Islet precursor cell (in vitro differentiated cells): Measurements from ENCODE around the gene PCBP3.

Experiments used
- DNase-seq: peaks from one replicate; pipeline ENCODE4 v3.0.0-alpha.2; 2018

The PCBP3 gene

DNA sequence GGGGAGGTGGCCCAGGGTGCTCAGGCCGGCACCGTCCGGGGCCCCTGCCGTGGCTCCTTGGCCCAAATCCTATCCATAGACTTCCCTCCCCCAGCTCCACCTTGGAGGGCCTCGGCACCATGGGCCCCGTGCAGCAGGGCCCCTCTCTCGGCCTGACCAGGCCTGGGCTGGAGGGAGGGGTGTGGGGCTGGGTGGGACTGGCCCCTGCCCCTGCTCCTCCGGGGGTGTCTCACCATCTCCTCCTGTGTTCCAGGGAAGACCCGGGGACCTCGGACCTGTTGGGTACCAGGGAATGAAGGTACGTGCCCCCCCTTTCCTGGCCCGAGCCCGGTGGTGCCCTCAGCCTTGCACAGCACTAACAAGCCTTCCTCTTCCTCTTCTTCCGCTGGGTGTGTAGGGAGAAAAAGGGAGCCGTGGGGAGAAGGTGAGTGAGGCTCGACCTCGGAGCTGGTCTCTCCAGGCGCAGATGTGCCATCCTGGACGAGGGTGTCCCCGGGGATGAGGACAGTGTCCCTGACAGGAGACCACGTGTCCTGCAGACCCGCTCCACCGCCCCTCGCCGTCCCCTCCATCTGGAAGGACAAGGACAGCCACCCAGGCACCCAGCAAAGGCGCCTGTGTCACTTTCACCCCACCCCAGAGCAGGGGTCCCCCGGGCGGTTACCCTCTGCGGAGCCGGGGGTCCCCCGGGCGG, 346.0 kb downstream of the PCBP3 start:
- no peak for DNase-seq

DNA sequence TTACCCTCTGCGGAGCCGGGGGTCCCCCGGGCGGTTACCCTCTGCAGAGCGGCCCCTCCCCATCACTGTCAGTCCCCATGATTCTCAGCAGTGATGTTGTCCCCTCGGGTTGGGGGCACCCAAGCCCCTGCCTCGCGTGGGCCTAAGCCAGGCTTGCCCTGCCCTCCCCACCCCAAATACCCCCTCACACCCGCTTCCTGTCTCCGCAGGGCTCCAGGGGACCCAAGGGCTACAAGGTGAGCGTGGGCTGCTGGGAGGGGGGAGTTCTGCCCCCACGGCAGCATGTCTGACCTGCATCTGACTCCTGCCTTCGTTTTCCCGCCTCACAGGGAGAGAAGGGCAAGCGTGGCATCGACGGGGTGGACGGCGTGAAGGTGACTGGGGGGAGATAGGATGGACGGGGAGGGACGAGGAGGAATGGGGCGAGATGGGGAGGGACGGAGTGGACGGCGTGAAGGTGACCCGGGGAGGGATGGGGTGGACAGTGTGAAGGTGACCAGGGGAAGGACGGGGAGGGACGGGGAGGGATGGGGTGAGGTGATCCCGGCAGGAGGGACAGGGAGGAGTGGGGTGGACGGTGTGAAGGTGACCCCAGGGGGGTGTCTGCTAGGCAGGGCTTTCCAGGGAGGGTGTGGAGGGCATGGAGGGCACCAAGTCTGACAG, 346.7 kb downstream of the PCBP3 start:
- DNase-seq, result no peak

DNA sequence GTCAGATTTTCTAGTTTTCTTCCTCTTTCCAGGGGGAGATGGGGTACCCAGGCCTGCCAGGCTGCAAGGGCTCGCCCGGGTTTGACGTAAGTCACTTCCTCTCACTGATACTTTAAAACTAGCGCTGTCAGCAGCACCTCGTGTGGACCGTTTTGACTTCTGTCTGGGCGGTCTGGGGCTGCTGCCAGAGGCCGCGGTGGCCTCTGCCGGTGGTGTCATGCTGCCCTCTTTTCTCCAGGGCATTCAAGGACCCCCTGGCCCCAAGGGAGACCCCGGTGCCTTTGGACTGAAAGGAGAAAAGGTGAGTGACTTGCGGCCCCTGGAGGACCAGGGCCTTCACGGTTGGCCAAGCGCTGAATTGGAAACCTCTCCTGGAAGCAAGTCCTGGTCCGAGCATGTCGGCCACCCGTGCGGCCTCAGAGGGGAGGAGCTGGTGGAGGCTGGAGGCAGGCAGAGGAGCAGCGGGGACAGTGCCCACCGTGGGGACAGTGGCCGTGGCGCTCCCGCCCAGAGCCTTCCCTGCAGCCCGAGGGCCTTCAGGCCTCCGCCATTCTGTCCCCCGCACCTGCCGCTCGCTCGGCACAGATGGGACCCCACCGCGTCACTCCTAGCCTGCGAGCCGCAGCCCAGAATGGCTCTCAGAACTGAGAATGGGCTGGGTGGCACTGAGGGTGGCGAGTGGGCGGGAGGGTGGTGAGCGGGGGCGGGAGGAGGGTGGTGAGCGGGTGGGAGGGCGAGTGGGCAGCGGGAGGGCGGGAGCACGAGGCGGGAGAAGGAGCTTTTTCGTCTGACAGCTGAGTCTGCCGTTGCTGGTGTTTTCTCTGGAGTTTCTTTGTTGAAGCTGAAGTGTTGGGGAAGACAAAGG, 347.4 kb downstream of the PCBP3 start:
- peak; percentile 49 for DNase-seq

DNA sequence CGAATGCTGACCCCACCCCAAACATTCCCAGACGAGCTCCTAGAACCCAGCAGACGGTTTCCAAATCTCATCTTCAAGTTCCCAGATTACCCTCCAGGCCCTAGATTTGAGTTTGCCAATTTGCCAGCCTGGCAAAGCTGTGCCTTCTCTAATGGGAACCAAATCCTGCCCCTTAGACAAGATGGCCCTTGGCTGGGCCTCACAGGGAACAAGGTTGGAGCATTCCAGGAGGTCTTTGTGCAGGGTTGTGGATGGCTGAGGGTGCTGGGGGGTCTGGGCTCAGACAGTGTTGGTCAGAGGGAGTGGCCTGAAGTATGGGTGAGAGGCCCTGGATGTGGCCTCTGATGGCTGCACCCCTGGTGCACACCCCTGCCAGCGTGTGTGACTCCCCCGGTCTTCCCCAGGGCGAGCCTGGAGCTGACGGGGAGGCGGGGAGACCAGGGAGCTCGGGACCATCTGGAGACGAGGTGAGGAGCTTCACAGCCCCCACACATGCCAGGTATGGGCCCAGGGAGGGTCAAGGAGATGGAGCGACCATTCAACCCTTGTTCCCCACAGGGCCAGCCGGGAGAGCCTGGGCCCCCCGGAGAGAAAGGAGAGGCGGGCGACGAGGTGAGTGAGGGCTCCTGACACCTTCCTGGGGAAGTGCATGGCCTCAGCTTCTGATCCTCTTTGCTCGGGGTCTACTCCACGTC, 348.2 kb downstream of the PCBP3 start:
- peak; percentile 35 for DNase-seq
